Testis (tissue), 5 donors: ENCODE results near the gene IFNA7. TPM values are rescaled to one million over a fixed set of nuclear protein-coding genes. Genes with fewer than 3 reads are reported as not detected.
"Not testable (repeated sequence)": the region's sequence is repeated elsewhere in the genome, so short reads cannot be mapped to it uniquely, and the experiment has no call there.

Source experiments
- DNase-seq: peaks from one replicate; pipeline ENCODE4 v3.0.0-alpha.2; 2019
- H3K27ac ChIP-seq, 2 donors: fragments of 200-600 bp; sonication (generic); one replicate each; pipeline ENCODE4 v1.5.1; 2019
- H3K27me3 ChIP-seq: fragments of 200-600 bp; sonication (generic); one replicate; pipeline ENCODE4 v1.5.1; 2019
- H3K36me3 ChIP-seq: fragments of 200-600 bp; sonication (generic); one replicate; pipeline ENCODE4 v1.5.1; 2017; ENCODE audit warnings: low read depth; ENCODE audit errors: missing control alignments
- H3K4me1 ChIP-seq: fragments of 200-600 bp; sonication (generic); one replicate; pipeline ENCODE4 v1.5.1; 2019
- H3K4me3 ChIP-seq, 2 donors: fragments of 200-600 bp; sonication (generic); one replicate each; pipeline ENCODE4 v1.5.1; 2017 to 2019
- H3K9me3 ChIP-seq: fragments of 200-600 bp; sonication (generic); one replicate; pipeline ENCODE4 v1.5.1; 2017
- CTCF ChIP-seq, 3 experiments: fragments of 450-650 bp in 2 of 3; fragments of 200-600 bp in 1 of 3; sonication (generic) in 1 of 3; IDR thresholded peaks; one replicate each; pipeline ENCODE4 v1.5.1; 2016 to 2019; ENCODE audit warnings: antibody characterized with exemption in 3 of 3, mild to moderate bottlenecking in 2 of 3, moderate library complexity in 1 of 3
- POLR2A ChIP-seq: fragments of 450-650 bp; IDR thresholded peaks from one replicate; pipeline ENCODE4 v1.6.1; 2017; ENCODE audit warnings: antibody characterized with exemption, mild to moderate bottlenecking, moderate library complexity
- WGBS, 2 donors: methylation state at CpG; one replicate each; pipeline ENCODE4 v1.1.5; 2018; 5-methylcytosine and 5-hydroxymethylcytosine counted together
- intact Hi-C: fragments of 100-400 bp; cut with DNase I; formaldehyde crosslinking; loops from one replicate; pipeline ENCODE4 v1.15.1; 2023; ENCODE audit warnings: low total_unique reads
- long read RNA-seq, 2 donors: transcript quantifications; one replicate each; lab custom pipeline, GENCODE V29; 2026
- polyA plus RNA-seq: library from polyadenylated mRNA; stranded (reverse); fragments of 350-450 nt; fragmentation: Illumina TruSeq; extraction: RNeasy Lipid Tissue Mini Kit (QIAGEN cat#74804); gene quantifications from one replicate; pipeline ENCODE4 v1.2.3, GENCODE V29; 2014; ENCODE audit warnings: low read depth, low replicate concordance; ENCODE audit not compliant: insufficient read depth
- total RNA-seq, 2 donors: library from RNA; depleted of rRNA; stranded (reverse); fragments of >200 nt; gene quantifications; one replicate each; pipeline ENCODE4 v1.2.3, GENCODE V29; 2016

The IFNA7 gene
- total RNA-seq (not detected), polyA plus RNA-seq (not detected)
- long read RNA-seq, donor 1 = 0 reads
- long read RNA-seq, donor 2 = 0 reads

- H3K4me3 ChIP-seq, DNase-seq, H3K4me1 ChIP-seq, intact Hi-C loops, H3K27me3 ChIP-seq, H3K36me3 ChIP-seq, H3K27ac ChIP-seq, H3K9me3 ChIP-seq: not testable (repeated sequence)
- WGBS, 2 donors = 69 to 80% methylated on average over 4 of the region's 4 CpGs
These were observed at the start of gene IFNA7 for GRCh38 chr9:21202105-21202504. Gene IFNA7, minus strand, starts transcription at chr9:21202205. Its CDS starts 40 bp downstream, at chr9:21202165.

- no peak for DNase-seq
These were observed 49.6 kb upstream of the IFNA7 start for GRCh38 chr9:21251638-21252037.

GRCh38 chr9:21251190-21251589 is 49.2 kb upstream of the IFNA7 start:
- no peaks in the 10 kb centered on the region for H3K36me3 ChIP-seq
- TF ChIP-seq POLR2A (no peak), CTCF (IDR thresholded peaks at IDR 0.05) (no peak)
- H3K27ac ChIP-seq = no peak overlapping the region
- H3K9me3 ChIP-seq = no peaks in the 10 kb centered on the region
- intact Hi-C loops = no loop called here
- WGBS, 2 donors = 56 to 77% methylated on average over 1 of the region's 1 CpG
- no peaks in the 10 kb centered on the region for H3K4me1 ChIP-seq
- no peak for DNase-seq
- no peak overlapping the region for H3K4me3 ChIP-seq
- no peaks in the 10 kb centered on the region for H3K27me3 ChIP-seq

More at GRCh38 chr9:21251638-21252037, 49.6 kb upstream of the IFNA7 start:
- no peaks in the 10 kb centered on the region for H3K4me1 ChIP-seq
- H3K27me3 ChIP-seq = no peaks in the 10 kb centered on the region
- WGBS, 2 donors = 59 to 70% methylated on average over 4 of the region's 4 CpGs
- H3K4me3 ChIP-seq = no peak overlapping the region
- H3K9me3 ChIP-seq = no peaks in the 10 kb centered on the region
- no peak overlapping the region for H3K27ac ChIP-seq
- H3K36me3 ChIP-seq = no peaks in the 10 kb centered on the region
- intact Hi-C loops = no loop called here
- TF ChIP-seq POLR2A = no peak
- TF ChIP-seq CTCF (IDR thresholded peaks at IDR 0.05) = no peak

GRCh38 chr9:21244836-21245235 is 42.8 kb upstream of the IFNA7 start:
- WGBS, 2 donors = 67 to 69% methylated on average over 2 of the region's 2 CpGs
- TF ChIP-seq POLR2A (no peak), CTCF (IDR thresholded peaks at IDR 0.05) (no peak)
- Histone ChIP-seq H3K9me3 (no peaks in the 10 kb centered on the region), H3K36me3 (no peaks in the 10 kb centered on the region), H3K4me3 (no peak overlapping the region), H3K27me3 (no peaks in the 10 kb centered on the region), H3K4me1 (no peaks in the 10 kb centered on the region), H3K27ac (no peak overlapping the region)
- intact Hi-C loops = no loop called here
- no peak for DNase-seq

GRCh38 chr9:21239911-21240310 is 37.9 kb upstream of the IFNA7 start, which contains the start of gene IFNA14:
Gene IFNA14, minus strand, starts transcription at chr9:21240005. Its CDS starts 70 bp downstream, at chr9:21239935.
- no peak within 1 kb of the TSS for H3K27ac ChIP-seq
- H3K4me3 ChIP-seq = no peak within 1 kb of the TSS
- whole genome bisulfite sequencing, 2 donors = 90 to 91% methylated on average over 2 of the region's 2 CpGs
- H3K27me3 ChIP-seq = no peaks in the 10 kb centered on the region
- TF ChIP-seq CTCF (IDR thresholded peaks at IDR 0.05) (no peak), POLR2A (no peak)
- H3K4me1 ChIP-seq = no peaks in the 10 kb centered on the region
- intact Hi-C loops = no loop called here
- DNase-seq = no peak
- no peaks in the 10 kb centered on the region for H3K36me3 ChIP-seq
- H3K9me3 ChIP-seq = no peaks in the 10 kb centered on the region

GRCh38 chr9:21236360-21236714 is 34.3 kb upstream of the IFNA7 start:
- intact Hi-C loops, H3K4me3 ChIP-seq, H3K36me3 ChIP-seq, DNase-seq, H3K9me3 ChIP-seq, H3K4me1 ChIP-seq, H3K27me3 ChIP-seq, H3K27ac ChIP-seq: not testable (repeated sequence)
- 28 to 35% methylated on average over 1 of the region's 1 CpG for WGBS, 2 donors
